Activated T-cell treated with anti-CD3 and anti-CD28 coated beads for 1 hour (primary cell): ENCODE measurements around the gene UGT1A4.
"Not testable (repeated sequence)": the region's sequence is repeated elsewhere in the genome, so short reads cannot be mapped to it uniquely, and the experiment has no call there.

ENCODE experiments used
- DNase-seq: peaks from one replicate; pipeline ENCODE4 v3.0.0-alpha.2; 2020; ENCODE audit warnings: low read depth

The UGT1A4 gene

DNA sequence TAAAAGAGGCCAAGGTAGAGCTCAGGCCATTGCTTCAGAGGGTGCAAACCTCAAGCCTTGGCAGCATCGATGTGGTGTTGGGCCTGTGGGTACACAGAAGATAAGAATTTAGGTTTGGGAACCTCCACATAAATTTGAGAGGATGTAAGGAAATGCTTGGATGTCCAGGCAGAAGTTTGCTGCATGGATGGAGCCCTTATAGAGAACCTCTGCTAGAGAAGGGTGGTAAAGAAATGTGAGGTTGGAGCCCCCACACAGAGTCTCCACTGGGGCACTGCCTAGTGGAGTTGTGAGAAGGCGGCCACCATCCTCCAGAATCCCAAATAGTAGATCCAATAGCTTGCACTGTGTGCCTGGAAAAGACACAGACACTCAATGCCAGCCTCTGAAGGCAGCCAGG is 32.2 kb downstream of the UGT1A4 start:
- not testable (repeated sequence) for DNase-seq

- not testable (repeated sequence) for DNase-seq
Observed at GRCh38 chr2:233751212-233752009, 32.9 kb downstream of the UGT1A4 start.

GRCh38 chr2:233754872-233755611 is 36.5 kb downstream of the UGT1A4 start:
- no peak for DNase-seq

GRCh38 chr2:233756429-233757081 is 38.0 kb downstream of the UGT1A4 start:
- no peak for DNase-seq

DNA sequence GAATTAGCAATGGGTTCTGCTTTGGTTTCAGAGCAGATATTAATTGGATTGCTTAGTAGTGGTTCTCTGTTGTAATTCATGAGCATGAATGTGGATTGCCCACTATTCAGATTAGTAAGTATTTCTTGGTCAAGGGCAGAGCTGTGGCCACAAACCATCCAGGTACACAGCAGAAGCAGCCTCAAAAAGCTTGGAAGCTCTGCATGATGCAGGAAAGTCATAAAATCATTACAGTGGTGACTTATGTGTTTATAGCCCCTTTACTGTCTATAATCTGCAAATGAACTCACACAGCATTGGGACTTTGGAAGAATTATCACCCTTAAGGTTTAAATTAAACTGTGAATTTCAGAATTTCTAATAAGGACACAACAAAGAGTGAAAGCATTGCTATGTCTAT is 39.6 kb downstream of the UGT1A4 start:
- DNase-seq, result no peak

GRCh38 chr2:233758849-233759248 is 40.3 kb downstream of the UGT1A4 start:
- DNase-seq, result no peak

GRCh38 chr2:233760043-233760442 is 41.5 kb downstream of the UGT1A4 start, which contains the start of gene UGT1A1:
UGT1A1 (plus strand) TSS chr2:233760270; CDS start chr2:233760288, 18 bp downstream.
- no peak for DNase-seq

DNA sequence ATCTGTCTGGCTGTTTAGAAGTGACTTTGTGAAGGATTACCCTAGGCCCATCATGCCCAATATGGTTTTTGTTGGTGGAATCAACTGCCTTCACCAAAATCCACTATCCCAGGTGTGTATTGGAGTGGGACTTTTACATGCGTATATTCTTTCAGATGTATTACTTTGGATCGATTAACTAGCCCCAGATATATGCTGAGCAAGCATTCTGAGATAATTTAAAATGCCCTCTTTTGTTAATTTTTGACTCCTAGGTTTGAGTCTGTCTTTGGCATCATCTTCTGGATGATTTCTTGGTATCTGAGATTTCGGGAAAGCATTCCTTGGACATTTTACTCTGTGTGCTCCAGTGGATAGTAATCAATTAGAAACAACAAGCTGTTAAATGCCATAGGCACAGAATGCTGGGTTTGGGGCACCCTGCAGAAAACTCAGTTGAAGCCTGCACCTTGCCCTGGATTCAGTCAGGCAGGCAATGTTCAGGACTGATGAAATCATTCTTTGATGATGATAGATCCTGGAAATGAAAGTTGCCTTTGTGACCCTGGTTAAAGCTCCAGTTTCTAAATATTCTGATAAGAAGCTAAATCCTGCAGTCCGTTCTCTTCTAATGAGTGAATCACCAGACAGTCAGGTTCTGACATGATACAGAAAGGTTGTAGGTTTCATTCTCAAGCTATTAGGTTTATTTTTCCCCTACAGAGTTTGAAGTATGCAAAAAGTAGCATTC is 42.7 kb downstream of the UGT1A4 start:
- DNase-seq, result no peak

GRCh38 chr2:233764264-233764663 is 45.7 kb downstream of the UGT1A4 start:
- no peak for DNase-seq

- no peak for DNase-seq
Observed at GRCh38 chr2:233764761-233765160, 46.2 kb downstream of the UGT1A4 start.

GRCh38 chr2:233766416-233766815 is 47.9 kb downstream of the UGT1A4 start:
- DNase-seq, result no peak

GRCh38 chr2:233768076-233768475 is 49.5 kb downstream of the UGT1A4 start:
- no peak for DNase-seq

DNA sequence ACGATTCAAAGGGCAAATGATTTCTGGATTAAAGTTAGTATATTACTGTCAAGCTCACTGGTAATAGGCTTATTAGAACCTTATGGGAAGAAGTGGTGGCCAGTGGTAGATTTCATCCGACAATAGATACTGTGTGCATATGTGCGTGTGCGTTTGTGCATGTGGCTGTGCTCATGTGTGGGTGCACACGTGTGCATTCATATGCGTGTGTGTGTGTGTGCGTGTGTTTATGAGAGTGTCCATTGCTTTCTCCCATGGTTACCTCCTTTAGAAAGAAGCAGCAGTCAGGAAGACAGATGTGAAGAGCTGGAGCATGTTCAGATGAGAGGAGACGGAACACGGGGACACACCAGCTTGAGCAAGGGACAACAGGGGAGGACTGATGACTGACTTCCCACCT is 50.7 kb downstream of the UGT1A4 start:
- DNase-seq, result no peak

DNA sequence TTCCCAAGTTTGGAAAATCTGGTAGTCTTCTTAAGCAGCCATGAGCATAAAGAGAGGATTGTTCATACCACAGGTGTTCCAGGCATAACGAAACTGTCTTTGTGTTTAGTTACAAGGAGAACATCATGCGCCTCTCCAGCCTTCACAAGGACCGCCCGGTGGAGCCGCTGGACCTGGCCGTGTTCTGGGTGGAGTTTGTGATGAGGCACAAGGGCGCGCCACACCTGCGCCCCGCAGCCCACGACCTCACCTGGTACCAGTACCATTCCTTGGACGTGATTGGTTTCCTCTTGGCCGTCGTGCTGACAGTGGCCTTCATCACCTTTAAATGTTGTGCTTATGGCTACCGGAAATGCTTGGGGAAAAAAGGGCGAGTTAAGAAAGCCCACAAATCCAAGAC is 53.6 kb downstream of the UGT1A4 start:
- no peak for DNase-seq

- no peak for DNase-seq
Observed at GRCh38 chr2:233772583-233772982, 54.0 kb downstream of the UGT1A4 start.

DNA sequence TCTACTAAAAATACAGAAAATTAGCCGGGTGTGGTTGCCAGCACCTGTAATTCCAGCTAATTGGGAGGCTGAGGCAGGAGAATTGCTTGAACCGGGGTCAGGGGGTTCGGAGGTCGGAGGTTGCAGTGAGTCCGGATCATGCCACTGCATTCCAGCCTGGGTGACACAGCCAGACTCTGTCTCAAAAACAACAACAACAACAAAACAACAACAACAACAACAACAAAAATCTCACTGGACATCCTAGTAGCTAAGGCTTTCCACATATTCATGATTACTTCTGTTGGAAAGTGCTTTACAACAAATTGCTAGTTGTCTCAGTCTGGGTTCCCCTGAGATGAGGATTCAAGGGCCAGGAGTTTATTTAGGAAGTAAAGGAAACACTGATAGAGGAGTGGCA is 55.3 kb downstream of the UGT1A4 start:
- no peak for DNase-seq

DNA sequence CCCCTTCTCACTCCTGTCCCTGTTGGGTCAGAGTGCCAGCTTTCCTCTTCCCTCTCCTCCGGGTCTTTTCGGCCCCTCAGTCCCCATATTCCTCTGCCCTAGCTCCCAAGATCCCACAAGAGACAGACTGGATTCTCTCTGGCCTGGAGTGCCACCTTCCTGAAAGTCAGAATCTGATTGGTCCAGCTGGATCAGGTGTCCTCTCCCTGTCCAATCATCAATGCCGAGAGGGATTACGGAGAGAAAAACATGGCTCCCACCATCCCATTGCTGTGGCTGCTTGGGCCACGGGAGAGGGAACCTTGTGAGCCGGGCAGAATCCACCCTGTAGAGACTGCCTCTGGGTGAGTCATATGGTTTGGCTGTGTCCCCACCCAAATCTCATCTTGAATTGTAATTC is 56.9 kb downstream of the UGT1A4 start:
- no peak for DNase-seq

DNA sequence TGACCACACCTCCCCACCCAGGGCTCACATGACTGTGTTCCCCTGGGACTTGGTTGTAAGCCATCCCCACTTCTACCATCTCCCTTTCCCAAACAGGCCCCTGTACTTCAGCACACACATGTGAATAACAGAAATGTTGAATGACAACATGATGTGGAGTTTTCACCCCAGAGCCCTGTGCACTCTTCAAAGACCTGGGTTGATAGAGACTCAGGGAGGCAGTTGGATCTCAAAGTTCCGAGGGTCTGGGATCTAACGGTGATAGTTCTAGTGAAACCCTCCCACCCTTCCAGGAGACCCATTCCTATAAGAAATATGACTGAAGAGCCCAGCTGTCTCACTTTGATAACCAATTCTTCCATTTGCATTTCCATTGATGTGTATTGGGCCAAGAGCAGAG is 59.5 kb downstream of the UGT1A4 start, which contains the start of gene MROH2A:
MROH2A (plus strand) TSS at position 301 of the 400 bp plus-strand sequence. CDS start 1,029 bp downstream, outside the sequence.
- DNase-seq, result no peak

DNA sequence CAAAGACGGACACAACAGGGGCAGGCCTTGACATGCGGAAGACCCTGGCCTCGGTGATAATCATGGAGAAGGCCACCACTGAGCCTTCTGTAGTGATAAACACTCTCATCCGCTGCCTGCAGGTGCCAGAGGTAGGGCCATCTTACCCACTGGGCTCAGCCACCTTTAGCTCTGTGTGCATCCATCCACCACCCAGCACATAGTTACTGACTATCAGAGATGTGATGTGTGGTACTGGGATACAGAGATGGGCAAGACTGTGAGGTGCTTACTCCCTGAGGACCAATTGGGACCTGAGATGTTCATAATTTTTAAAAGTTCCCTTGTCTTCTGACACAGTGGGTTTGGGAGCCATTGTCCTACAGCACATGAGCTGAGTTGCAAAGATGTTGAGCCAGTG is 61.2 kb downstream of the UGT1A4 start:
- no peak for DNase-seq

DNA sequence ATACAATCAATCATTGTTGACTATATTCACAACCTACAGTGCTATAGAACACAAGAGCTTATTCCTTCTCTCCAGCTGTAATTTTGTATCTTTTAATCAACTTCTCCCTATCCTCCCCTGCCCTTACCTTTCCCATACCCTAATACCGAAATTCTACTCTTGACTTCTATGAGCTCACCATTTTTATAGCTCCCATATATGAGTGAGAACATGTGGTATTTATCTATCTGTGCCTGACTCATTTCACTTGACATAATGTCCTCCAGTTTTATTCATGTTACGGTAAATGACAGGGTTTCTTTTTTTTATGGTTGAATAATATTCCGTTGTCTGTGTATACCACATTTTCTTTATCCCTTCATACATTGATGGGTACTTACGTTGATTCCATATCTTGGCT is 62.2 kb downstream of the UGT1A4 start:
- no peak for DNase-seq

DNA sequence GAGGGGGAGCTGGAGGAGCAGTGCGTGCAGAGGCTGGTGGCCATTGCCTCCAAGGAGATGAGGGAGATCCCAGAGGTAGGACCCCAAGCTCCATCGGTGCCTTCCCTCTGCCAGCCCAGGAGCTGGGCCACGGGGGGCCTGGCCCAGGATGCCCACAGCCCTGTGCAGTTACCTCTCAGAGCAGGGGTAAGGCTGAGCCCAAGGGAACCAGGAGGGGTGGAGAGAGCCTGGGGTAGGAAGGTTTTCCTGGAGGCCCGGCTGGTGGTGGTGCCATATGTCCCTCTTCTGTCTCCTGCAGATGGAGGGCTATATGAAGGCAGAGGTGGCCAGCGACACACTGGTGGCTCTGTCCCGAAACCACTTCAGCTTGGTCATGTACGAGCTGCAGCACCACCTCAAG is 71.0 kb downstream of the UGT1A4 start:
- no peak for DNase-seq
